Measurements from ENCODE around the gene AMZ2. TPM values are rescaled to one million over a fixed set of nuclear protein-coding genes. Genes with fewer than 3 reads are reported as not detected.

AMZ2 gene
- total RNA-seq, 1 experiment from 2014 or later, result 59.6 TPM

DNA sequence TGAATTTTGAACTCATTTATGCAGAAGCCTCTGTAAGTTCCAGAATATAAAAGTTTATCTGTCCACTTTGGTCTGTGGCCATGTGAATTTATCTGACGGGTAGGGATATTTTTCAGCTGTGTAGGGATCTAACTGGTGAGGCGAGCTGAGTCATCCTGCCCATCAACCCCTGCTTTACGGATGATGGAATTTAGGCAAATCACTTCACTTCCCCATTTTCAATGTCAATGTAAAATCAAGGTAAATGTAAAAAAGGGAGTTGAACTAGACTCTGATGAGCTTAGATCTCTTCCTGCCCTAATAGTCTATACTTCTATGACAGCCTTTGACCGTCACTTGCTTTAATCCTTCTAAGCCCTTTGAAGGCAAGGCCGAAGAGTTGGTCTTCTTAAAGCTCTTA, 40.5 kb downstream of the AMZ2 start:
- ATAC-seq, result no peak
- 0 out of 2 replicates have a peak, but pooled peaks cover 2% of the 10 kb centered on the region for H3K4me1 ChIP-seq (ENCODE audit: control insufficient read depth, insufficient read depth, low read length)
- H3K36me3 ChIP-seq (ENCODE audit: control insufficient read depth, insufficient read depth, low read length), result no peaks in the 10 kb centered on the region
- H3K27me3 ChIP-seq (ENCODE audit: control insufficient read depth, insufficient read depth, low read length), result peaks cover 4% of the 10 kb centered on the region
- in situ Hi-C loops (cut with HindIII; ENCODE audit: low pct_unique_long_range_greater_than_20kb, low sequenced_read_pairs), result no loop called here
- TF ChIP-seq, protein P1, sequence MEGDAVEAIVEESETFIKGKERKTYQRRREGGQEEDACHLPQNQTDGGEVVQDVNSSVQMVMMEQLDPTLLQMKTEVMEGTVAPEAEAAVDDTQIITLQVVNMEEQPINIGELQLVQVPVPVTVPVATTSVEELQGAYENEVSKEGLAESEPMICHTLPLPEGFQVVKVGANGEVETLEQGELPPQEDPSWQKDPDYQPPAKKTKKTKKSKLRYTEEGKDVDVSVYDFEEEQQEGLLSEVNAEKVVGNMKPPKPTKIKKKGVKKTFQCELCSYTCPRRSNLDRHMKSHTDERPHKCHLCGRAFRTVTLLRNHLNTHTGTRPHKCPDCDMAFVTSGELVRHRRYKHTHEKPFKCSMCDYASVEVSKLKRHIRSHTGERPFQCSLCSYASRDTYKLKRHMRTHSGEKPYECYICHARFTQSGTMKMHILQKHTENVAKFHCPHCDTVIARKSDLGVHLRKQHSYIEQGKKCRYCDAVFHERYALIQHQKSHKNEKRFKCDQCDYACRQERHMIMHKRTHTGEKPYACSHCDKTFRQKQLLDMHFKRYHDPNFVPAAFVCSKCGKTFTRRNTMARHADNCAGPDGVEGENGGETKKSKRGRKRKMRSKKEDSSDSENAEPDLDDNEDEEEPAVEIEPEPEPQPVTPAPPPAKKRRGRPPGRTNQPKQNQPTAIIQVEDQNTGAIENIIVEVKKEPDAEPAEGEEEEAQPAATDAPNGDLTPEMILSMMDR (IDR thresholded peaks at IDR 0.05), result no peak
- TF ChIP-seq, protein P2, sequence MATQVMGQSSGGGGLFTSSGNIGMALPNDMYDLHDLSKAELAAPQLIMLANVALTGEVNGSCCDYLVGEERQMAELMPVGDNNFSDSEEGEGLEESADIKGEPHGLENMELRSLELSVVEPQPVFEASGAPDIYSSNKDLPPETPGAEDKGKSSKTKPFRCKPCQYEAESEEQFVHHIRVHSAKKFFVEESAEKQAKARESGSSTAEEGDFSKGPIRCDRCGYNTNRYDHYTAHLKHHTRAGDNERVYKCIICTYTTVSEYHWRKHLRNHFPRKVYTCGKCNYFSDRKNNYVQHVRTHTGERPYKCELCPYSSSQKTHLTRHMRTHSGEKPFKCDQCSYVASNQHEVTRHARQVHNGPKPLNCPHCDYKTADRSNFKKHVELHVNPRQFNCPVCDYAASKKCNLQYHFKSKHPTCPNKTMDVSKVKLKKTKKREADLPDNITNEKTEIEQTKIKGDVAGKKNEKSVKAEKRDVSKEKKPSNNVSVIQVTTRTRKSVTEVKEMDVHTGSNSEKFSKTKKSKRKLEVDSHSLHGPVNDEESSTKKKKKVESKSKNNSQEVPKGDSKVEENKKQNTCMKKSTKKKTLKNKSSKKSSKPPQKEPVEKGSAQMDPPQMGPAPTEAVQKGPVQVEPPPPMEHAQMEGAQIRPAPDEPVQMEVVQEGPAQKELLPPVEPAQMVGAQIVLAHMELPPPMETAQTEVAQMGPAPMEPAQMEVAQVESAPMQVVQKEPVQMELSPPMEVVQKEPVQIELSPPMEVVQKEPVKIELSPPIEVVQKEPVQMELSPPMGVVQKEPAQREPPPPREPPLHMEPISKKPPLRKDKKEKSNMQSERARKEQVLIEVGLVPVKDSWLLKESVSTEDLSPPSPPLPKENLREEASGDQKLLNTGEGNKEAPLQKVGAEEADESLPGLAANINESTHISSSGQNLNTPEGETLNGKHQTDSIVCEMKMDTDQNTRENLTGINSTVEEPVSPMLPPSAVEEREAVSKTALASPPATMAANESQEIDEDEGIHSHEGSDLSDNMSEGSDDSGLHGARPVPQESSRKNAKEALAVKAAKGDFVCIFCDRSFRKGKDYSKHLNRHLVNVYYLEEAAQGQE (IDR thresholded peaks at IDR 0.05; ENCODE audit: insufficient read depth in 1 of 2, low read depth in 2 of 2, low read length in 1 of 2), result no peak
- no peak for TF ChIP-seq SIN3A (IDR thresholded peaks at IDR 0.05; ENCODE audit: borderline replicate concordance, insufficient read depth, low read depth, low read length)
- TF ChIP-seq TCF7L2 (IDR thresholded peaks at IDR 0.05; ENCODE audit: low read depth, low read length), result no peak
- no peak for TF ChIP-seq POLR2AphosphoS5 (IDR thresholded peaks at IDR 0.05; ENCODE audit: low read depth, low read length)
- POLR2A ChIA-PET, result interaction anchor here (0.5 kb wide), 1 partner anchor 167 kb away, joined by 8 read pairs; no protein-coding TSS in a partner anchor
- no peak overlapping the region for H3K27ac ChIP-seq (ENCODE audit: low read length)
- H3K9me3 ChIP-seq (ENCODE audit: control insufficient read depth, insufficient read depth, low read depth, low read length), result no peaks in the 10 kb centered on the region
- no peak overlapping the region for H3K4me3 ChIP-seq (ENCODE audit: low read depth in 2 of 2, low read length in 2 of 2)
- no peak for DNase-seq (ENCODE audit: low read depth, low spot score)
- CTCF ChIA-PET, result no interaction called here
- no TSS peak for BruUV-seq (replicated peaks)
- intact Hi-C loops (cut with micrococcal nuclease; ENCODE audit: unreplicated experiment), result no loop called here

DNA sequence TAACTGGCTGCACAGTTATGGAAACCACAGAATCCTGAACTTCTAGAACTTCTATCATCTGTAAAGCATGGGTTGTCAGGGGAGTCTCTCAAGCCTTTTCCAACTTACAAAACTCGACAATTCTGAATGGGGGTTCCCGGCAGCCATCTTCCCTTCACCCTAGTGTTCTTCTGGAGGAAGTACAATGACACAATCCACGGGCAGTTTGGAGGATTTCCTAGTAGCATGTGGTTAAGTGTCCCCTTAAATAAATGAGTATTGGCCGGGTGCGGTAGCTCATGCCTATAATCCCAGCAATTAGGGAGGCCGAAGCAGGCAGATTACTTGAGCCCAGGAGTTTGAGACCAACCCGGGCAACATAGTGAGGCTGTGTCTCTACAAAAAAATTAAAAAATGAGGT, 41.0 kb downstream of the AMZ2 start:
- POLR2A ChIA-PET, result no interaction called here
- ATAC-seq, result no peak
- BruUV-seq (replicated peaks), result no TSS peak
- intact Hi-C loops (cut with micrococcal nuclease; ENCODE audit: unreplicated experiment) (no loop called here), in situ Hi-C loops (cut with HindIII; ENCODE audit: low pct_unique_long_range_greater_than_20kb, low sequenced_read_pairs) (no loop called here)
- DNase-seq (ENCODE audit: low read depth, low spot score), result no peak
- no peak overlapping the region for H3K27ac ChIP-seq (ENCODE audit: low read length)
- H3K27me3 ChIP-seq (ENCODE audit: control insufficient read depth, insufficient read depth, low read length), result peaks cover 4% of the 10 kb centered on the region
- no peak for TF ChIP-seq SIN3A (IDR thresholded peaks at IDR 0.05; ENCODE audit: borderline replicate concordance, insufficient read depth, low read depth, low read length)
- TF ChIP-seq, protein P2 (IDR thresholded peaks at IDR 0.05; ENCODE audit: insufficient read depth in 1 of 2, low read depth in 2 of 2, low read length in 1 of 2), result no peak
- TF ChIP-seq, protein P1 (IDR thresholded peaks at IDR 0.05), result no peak
- no peak for TF ChIP-seq TCF7L2 (IDR thresholded peaks at IDR 0.05; ENCODE audit: low read depth, low read length)
- TF ChIP-seq POLR2AphosphoS5 (IDR thresholded peaks at IDR 0.05; ENCODE audit: low read depth, low read length), result no peak
- H3K4me3 ChIP-seq (ENCODE audit: low read depth in 2 of 2, low read length in 2 of 2), result no peak overlapping the region
- CTCF ChIA-PET, result no interaction called here
- H3K36me3 ChIP-seq (ENCODE audit: control insufficient read depth, insufficient read depth, low read length), result no peaks in the 10 kb centered on the region
- 0 out of 2 replicates have a peak, but pooled peaks cover 2% of the 10 kb centered on the region for H3K4me1 ChIP-seq (ENCODE audit: control insufficient read depth, insufficient read depth, low read length)
- H3K9me3 ChIP-seq (ENCODE audit: control insufficient read depth, insufficient read depth, low read depth, low read length), result no peaks in the 10 kb centered on the region
